ENCODE results near the gene GLIS1. TPM values are rescaled to one million over a fixed set of nuclear protein-coding genes. Genes with fewer than 3 reads are reported as not detected.

GLIS1 gene
- total RNA-seq, 1 donor from 2014 or later, result 2.5 TPM

- no peak overlapping the region for H3K4me3 ChIP-seq (ENCODE audit: low read depth, low read length)
- no peak for TF ChIP-seq CTCF (conservative IDR thresholded peaks at IDR 0.05; ENCODE audit: low read depth, low read length)
- DNase-seq (ENCODE audit: low read depth), result no peak
Observed at GRCh38 chr1:53696571-53696970, 42.4 kb downstream of the GLIS1 start.

- TF ChIP-seq CTCF (conservative IDR thresholded peaks at IDR 0.05; ENCODE audit: low read depth, low read length), result no peak
- no peak overlapping the region for H3K4me3 ChIP-seq (ENCODE audit: low read depth, low read length)
Observed at GRCh38 chr1:53696051-53696450, 42.9 kb downstream of the GLIS1 start.

GRCh38 chr1:53695116-53695515 is 43.8 kb downstream of the GLIS1 start:
- no peak for DNase-seq (ENCODE audit: low read depth)
- no peak for TF ChIP-seq CTCF (conservative IDR thresholded peaks at IDR 0.05; ENCODE audit: low read depth, low read length)
- no peak overlapping the region for H3K4me3 ChIP-seq (ENCODE audit: low read depth, low read length)

More at GRCh38 chr1:53696051-53696450, 42.9 kb downstream of the GLIS1 start:
- no peak for DNase-seq (ENCODE audit: low read depth)

GRCh38 chr1:53694718-53695091 is 44.3 kb downstream of the GLIS1 start:
- TF ChIP-seq CTCF (conservative IDR thresholded peaks at IDR 0.05; ENCODE audit: low read depth, low read length), result no peak
- DNase-seq (ENCODE audit: low read depth), result no peak
- no peak overlapping the region for H3K4me3 ChIP-seq (ENCODE audit: low read depth, low read length)

GRCh38 chr1:53693773-53694717 is 44.9 kb downstream of the GLIS1 start:
- H3K4me3 ChIP-seq (ENCODE audit: low read depth, low read length), result no peak overlapping the region
- DNase-seq (ENCODE audit: low read depth), result no peak
- TF ChIP-seq CTCF (conservative IDR thresholded peaks at IDR 0.05; ENCODE audit: low read depth, low read length), result no peak

GRCh38 chr1:53693339-53693738 is 45.6 kb downstream of the GLIS1 start:
- DNase-seq (ENCODE audit: low read depth), result no peak
- no peak for TF ChIP-seq CTCF (conservative IDR thresholded peaks at IDR 0.05; ENCODE audit: low read depth, low read length)
- H3K4me3 ChIP-seq (ENCODE audit: low read depth, low read length), result no peak overlapping the region

- no peak for DNase-seq (ENCODE audit: low read depth)
- TF ChIP-seq CTCF (conservative IDR thresholded peaks at IDR 0.05; ENCODE audit: low read depth, low read length), result no peak
- H3K4me3 ChIP-seq (ENCODE audit: low read depth, low read length), result no peak overlapping the region
Observed at GRCh38 chr1:53691326-53691725, 47.6 kb downstream of the GLIS1 start.
